ENCODE results near the gene CEP41. TPM values are rescaled to one million over a fixed set of nuclear protein-coding genes. Genes with fewer than 3 reads are reported as not detected.

The CEP41 gene
- total and polyA plus RNA-seq, 2 of the 13 experiments (the other 11 are each of a cell fraction or from before 2014, with no cell fraction given): 8.7 to 9.0 TPM

GRCh38 chr7:130489140-130489983 is 48.5 kb upstream of the CEP41 start (continued):
- no peak for TF ChIP-seq GPBP1L1 (CRISPR knock-in tag; IDR thresholded peaks at IDR 0.05)
- TF ChIP-seq RFXAP (CRISPR knock-in tag; IDR thresholded peaks at IDR 0.05; ENCODE audit: borderline replicate concordance): no peak

DNA sequence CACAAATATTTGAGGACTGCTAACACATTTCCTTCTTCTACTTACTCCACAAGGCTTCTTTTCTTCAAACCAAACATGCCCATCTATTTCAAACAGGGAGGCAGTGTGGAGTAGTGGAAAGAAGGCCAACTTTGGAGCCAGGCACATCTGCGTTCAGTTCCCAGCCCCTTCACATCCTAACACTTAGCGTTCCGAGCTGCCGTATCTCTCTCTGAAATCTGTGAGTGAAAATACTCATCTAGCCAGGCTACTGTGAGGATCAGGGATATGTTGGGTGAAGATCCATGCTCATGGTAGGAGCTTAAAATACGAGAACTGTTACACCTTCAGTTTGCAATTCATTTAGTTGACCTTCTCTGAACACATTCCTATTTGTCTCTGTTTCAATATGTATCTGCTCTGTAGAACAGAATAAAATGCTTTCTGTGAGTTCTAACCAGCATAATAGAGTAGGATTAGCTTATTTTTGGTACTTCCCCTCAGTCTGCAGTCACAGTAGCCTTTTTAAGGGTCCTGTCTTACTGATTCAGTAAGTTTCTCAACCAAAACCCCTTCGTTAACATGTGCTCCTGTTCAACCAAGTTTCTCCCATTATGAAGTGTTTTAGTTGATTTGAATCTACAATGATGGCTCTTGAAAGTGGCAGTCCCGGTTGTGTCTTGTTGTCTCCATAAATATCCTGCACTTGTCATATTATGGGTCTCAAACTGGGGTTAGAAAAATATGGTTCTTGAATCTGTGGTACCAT is 47.8 kb upstream of the CEP41 start:
- no peaks in the 10 kb centered on the region; a peak in 1 of 5 replicates for H3K27me3 ChIP-seq (ENCODE audit: control insufficient read depth in 1 of 2, insufficient read depth in 2 of 2, low read length in 2 of 2)
- peaks cover 12% of the 10 kb centered on the region for H3K9me3 ChIP-seq (ENCODE audit: low read length)
- H2AFZ ChIP-seq (ENCODE audit: low read length): no peak overlapping the region
- no peak for DNase-seq (ENCODE audit: low spot score)
- FAIRE-seq: no peak
- ChIA-PET CTCF (ENCODE audit: low intra/inter-chr PET ratio, low total read pairs) (no interaction called here), POLR2A (no interaction called here)
- no peak overlapping the region for H3K9ac ChIP-seq (ENCODE audit: insufficient read depth, low read depth, low read length)
- BruUV-seq (replicated peaks): no TSS peak
- peaks cover 10% of the 10 kb centered on the region for H3K4me1 ChIP-seq (ENCODE audit: insufficient read depth, low read length)
- in situ Hi-C loops (cut with HindIII; ENCODE audit: extremely low pct_ligation_motif_present, low pct_unique_long_range_greater_than_20kb): no loop called here
- no peaks in the 10 kb centered on the region for H3K36me3 ChIP-seq (replicated peaks in 1 of 2; ENCODE audit: control insufficient read depth in 1 of 2, insufficient read depth in 2 of 2, low read length in 2 of 2)
- 86% methylated on average over 7 of the region's 7 CpGs for WGBS (ENCODE audit: low lambda C conversion rate)
- intact Hi-C loops (cut with micrococcal nuclease; ENCODE audit: unreplicated experiment): loop anchor here (10.0 kb wide), 1 partner anchor 214 kb away; no protein-coding TSS in a partner anchor
- ATAC-seq: no peak
- TF ChIP-seq CHD2 (IDR thresholded peaks at IDR 0.05; ENCODE audit: low read depth, low read length) (no peak), ZNF138 (CRISPR knock-in tag; IDR thresholded peaks at IDR 0.05; ENCODE audit: low read depth) (no peak), HIVEP1 (CRISPR knock-in tag; IDR thresholded peaks at IDR 0.05) (no peak), HNRNPUL1 (IDR thresholded peaks at IDR 0.05; ENCODE audit: low read depth, low read length) (no peak), EZH2 (conservative IDR thresholded peaks at IDR 0.05; ENCODE audit: low read depth, low read length) (no peak), ZNF512B (CRISPR knock-in tag; IDR thresholded peaks at IDR 0.05; ENCODE audit: borderline replicate concordance) (no peak)
- H3K4me2 ChIP-seq (ENCODE audit: low read depth, low read length): no peak overlapping the region
- H3K27ac ChIP-seq (ENCODE audit: extremely low read length, insufficient read depth, low read length): no peak overlapping the region
- no peaks in the 10 kb centered on the region for H4K20me1 ChIP-seq (ENCODE audit: insufficient read depth, low read length)
- peaks cover 5% of the 10 kb centered on the region for H3K79me2 ChIP-seq (ENCODE audit: insufficient read depth, low read length)
- H3K4me3 ChIP-seq (replicated peaks in 1 of 3; ENCODE audit: insufficient read depth in 1 of 3, low read depth in 2 of 3, low read length in 3 of 3): no peak overlapping the region

Data from HepG2 (cell line).